Endodermal cell (in vitro differentiated cells): ENCODE measurements around the gene PROC. TPM values are rescaled to one million over a fixed set of nuclear protein-coding genes. Genes with fewer than 3 reads are reported as not detected.

Experiments
- DNase-seq: peaks from one replicate; pipeline ENCODE4 v3.0.0-alpha.2; 2017
- H3K27ac ChIP-seq: 2 replicates; pipeline ENCODE4 v1.5.1; 2013; ENCODE audit warnings: mild to moderate bottlenecking, low read depth, low read length, moderate library complexity
- H3K27me3 ChIP-seq: 2 replicates; pipeline ENCODE4 v1.6.1; 2013; ENCODE audit warnings: mild to moderate bottlenecking, low read length, moderate library complexity; ENCODE audit not compliant: insufficient read depth, control insufficient read depth, poor library complexity, severe bottlenecking
- H3K36me3 ChIP-seq: 2 replicates; pipeline ENCODE4 v1.7.0; 2013; ENCODE audit warnings: mild to moderate bottlenecking, low read length, moderate library complexity; ENCODE audit not compliant: control insufficient read depth, insufficient read depth
- H3K4me1 ChIP-seq: one replicate; pipeline ENCODE4 v1.7.0; 2013; ENCODE audit warnings: low read length; ENCODE audit not compliant: control insufficient read depth, insufficient read depth
- H3K4me3 ChIP-seq: 2 replicates; pipeline ENCODE4 v1.5.1; 2013; ENCODE audit warnings: mild to moderate bottlenecking, low read length, moderate library complexity
- H3K9ac ChIP-seq: 2 replicates; pipeline ENCODE4 v1.6.1; 2013; ENCODE audit warnings: mild to moderate bottlenecking, low read length, moderate library complexity; ENCODE audit not compliant: poor library complexity, severe bottlenecking; ENCODE audit errors: extremely low read depth
- H3K9me3 ChIP-seq: 2 replicates; pipeline ENCODE4 v1.6.1; 2013; ENCODE audit warnings: mild to moderate bottlenecking, low read length, moderate library complexity; ENCODE audit not compliant: control insufficient read depth
- H3K27ac Mint-ChIP-seq: 2 replicates; pipeline ENCODE4 v1.8.0; 2020; ENCODE audit warnings: mixed read lengths
- H3K27me3 Mint-ChIP-seq: 2 replicates; pipeline ENCODE4 v1.8.0; 2021; ENCODE audit warnings: mild to moderate bottlenecking, mixed read lengths; ENCODE audit not compliant: insufficient read depth
- H3K36me3 Mint-ChIP-seq: 2 replicates; pipeline ENCODE4 v1.8.0; 2020; ENCODE audit warnings: low read depth, mixed read lengths
- H3K4me1 Mint-ChIP-seq: 2 replicates; pipeline ENCODE4 v1.8.0; 2020; ENCODE audit warnings: mixed read lengths
- H3K4me3 Mint-ChIP-seq: 2 replicates; pipeline ENCODE4 v1.8.0; 2020; ENCODE audit warnings: mild to moderate bottlenecking, moderate library complexity, mixed read lengths
- H3K9me3 Mint-ChIP-seq: 2 replicates; pipeline ENCODE4 v1.8.0; 2020; ENCODE audit warnings: mild to moderate bottlenecking, mixed read lengths
- WGBS, 2 experiments: methylation state at CpG; one replicate each; pipeline versions ENCODE4 v1.1.5 to v1.1.7; 2013; ENCODE audit warnings: missing lambda C conversion rate in 2 of 2, mixed read lengths in 1 of 2; ENCODE audit not compliant: insufficient coverage in 1 of 2, insufficient read length in 1 of 2; 5-methylcytosine and 5-hydroxymethylcytosine counted together
- total RNA-seq, 2 donors: library from RNA; stranded (reverse); fragmentation: NEBNext Ultra II Directional in 1 of 2; extraction: Animal tissue kit (Norgen Biotek cat#: 25700) in 1 of 2; gene quantifications; 2 replicates in 1 of 2; 3 replicates in 1 of 2; pipeline ENCODE4 v1.2.1, GENCODE V29; 2021
- TF ChIP-seq, protein P1 (sequence below): fragments of 200-600 bp; sonication (generic); conservative IDR thresholded peaks from 2 replicates; pipeline ENCODE4 v1.5.0; 2021; ENCODE audit warnings: antibody characterized with exemption, mild to moderate bottlenecking

Gene PROC
- total RNA-seq, 2 donors from 2014 or later = 0.46 to 0.51 TPM

DNA sequence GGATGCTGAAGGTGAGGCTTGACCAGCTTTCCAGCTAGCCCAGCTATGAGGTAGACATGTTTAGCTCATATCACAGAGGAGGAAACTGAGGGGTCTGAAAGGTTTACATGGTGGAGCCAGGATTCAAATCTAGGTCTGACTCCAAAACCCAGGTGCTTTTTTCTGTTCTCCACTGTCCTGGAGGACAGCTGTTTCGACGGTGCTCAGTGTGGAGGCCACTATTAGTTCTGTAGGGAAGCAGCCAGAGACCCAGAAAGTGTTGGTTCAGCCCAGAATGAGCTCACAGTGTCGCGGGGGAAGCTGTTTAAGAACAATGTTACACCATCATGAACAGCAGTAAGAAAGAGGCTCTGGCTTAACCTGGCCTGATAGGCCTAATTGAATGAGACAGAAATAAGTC, 11.1 kb downstream of the PROC start:
- no peak for DNase-seq
- Mint-ChIP-seq H3K4me1 (no peaks in the 10 kb centered on the region), H3K9me3 (no peaks in the 10 kb centered on the region), H3K36me3 (no peaks in the 10 kb centered on the region), H3K27me3 (peaks cover 10% of the 10 kb centered on the region), H3K27ac (no peak overlapping the region), H3K4me3 (no peak overlapping the region)
- TF ChIP-seq, protein P1, sequence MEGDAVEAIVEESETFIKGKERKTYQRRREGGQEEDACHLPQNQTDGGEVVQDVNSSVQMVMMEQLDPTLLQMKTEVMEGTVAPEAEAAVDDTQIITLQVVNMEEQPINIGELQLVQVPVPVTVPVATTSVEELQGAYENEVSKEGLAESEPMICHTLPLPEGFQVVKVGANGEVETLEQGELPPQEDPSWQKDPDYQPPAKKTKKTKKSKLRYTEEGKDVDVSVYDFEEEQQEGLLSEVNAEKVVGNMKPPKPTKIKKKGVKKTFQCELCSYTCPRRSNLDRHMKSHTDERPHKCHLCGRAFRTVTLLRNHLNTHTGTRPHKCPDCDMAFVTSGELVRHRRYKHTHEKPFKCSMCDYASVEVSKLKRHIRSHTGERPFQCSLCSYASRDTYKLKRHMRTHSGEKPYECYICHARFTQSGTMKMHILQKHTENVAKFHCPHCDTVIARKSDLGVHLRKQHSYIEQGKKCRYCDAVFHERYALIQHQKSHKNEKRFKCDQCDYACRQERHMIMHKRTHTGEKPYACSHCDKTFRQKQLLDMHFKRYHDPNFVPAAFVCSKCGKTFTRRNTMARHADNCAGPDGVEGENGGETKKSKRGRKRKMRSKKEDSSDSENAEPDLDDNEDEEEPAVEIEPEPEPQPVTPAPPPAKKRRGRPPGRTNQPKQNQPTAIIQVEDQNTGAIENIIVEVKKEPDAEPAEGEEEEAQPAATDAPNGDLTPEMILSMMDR = no peak
- Histone ChIP-seq H3K4me3 (no peak overlapping the region), H3K4me1 (no peaks in the 10 kb centered on the region), H3K9ac (no peak overlapping the region), H3K27me3 (peaks cover 7% of the 10 kb centered on the region), H3K27ac (no peak overlapping the region), H3K36me3 (no peaks in the 10 kb centered on the region), H3K9me3 (no peaks in the 10 kb centered on the region)
- WGBS, 2 experiments = 94 to 96% methylated on average over 4 of the region's 4 CpGs

GRCh38 chr2:127429844-127430425, 11.7 kb downstream of the PROC start:
- H3K36me3 ChIP-seq = no peaks in the 10 kb centered on the region
- no peak for DNase-seq
- peaks cover 3% of the 10 kb centered on the region for H3K27me3 ChIP-seq
- H3K27ac ChIP-seq = no peak overlapping the region
- H3K4me3 ChIP-seq = no peak overlapping the region
- H3K36me3 Mint-ChIP-seq = no peaks in the 10 kb centered on the region
- no peaks in the 10 kb centered on the region for H3K9me3 Mint-ChIP-seq
- H3K27ac Mint-ChIP-seq = no peak overlapping the region
- H3K4me1 ChIP-seq = no peaks in the 10 kb centered on the region
- peaks cover 5% of the 10 kb centered on the region for H3K27me3 Mint-ChIP-seq
- no peaks in the 10 kb centered on the region for H3K9me3 ChIP-seq
- TF ChIP-seq, protein P1 = no peak
- no peaks in the 10 kb centered on the region for H3K4me1 Mint-ChIP-seq
- no peak overlapping the region for H3K9ac ChIP-seq
- WGBS, 2 experiments = 89 to 96% methylated on average over 4 to 6 of the region's 7 CpGs
- no peak overlapping the region for H3K4me3 Mint-ChIP-seq

GRCh38 chr2:127431408-127432023, 13.3 kb downstream of the PROC start:
- H3K9me3 Mint-ChIP-seq = no peaks in the 10 kb centered on the region
- H3K36me3 Mint-ChIP-seq = no peaks in the 10 kb centered on the region
- H3K4me1 Mint-ChIP-seq = no peaks in the 10 kb centered on the region

More at GRCh38 chr2:127431408-127432023, 13.3 kb downstream of the PROC start:
- Histone ChIP-seq H3K4me3 (no peak overlapping the region), H3K27ac (no peak overlapping the region), H3K9me3 (no peaks in the 10 kb centered on the region), H3K4me1 (no peaks in the 10 kb centered on the region), H3K27me3 (no peaks in the 10 kb centered on the region), H3K9ac (no peak overlapping the region), H3K36me3 (no peaks in the 10 kb centered on the region)
- no peak overlapping the region for H3K27ac Mint-ChIP-seq
- DNase-seq = no peak
- H3K27me3 Mint-ChIP-seq = no peaks in the 10 kb centered on the region
- WGBS, 2 experiments = 81 to 87% methylated on average over 9 to 14 of the region's 14 CpGs
- TF ChIP-seq, protein P1 = no peak
- H3K4me3 Mint-ChIP-seq = no peak overlapping the region
